ENCODE data around the gene FILIP1L. TPM values are rescaled to one million over a fixed set of nuclear protein-coding genes. Genes with fewer than 3 reads are reported as not detected.
"Not testable (repeated sequence)": the region's sequence is repeated elsewhere in the genome, so short reads cannot be mapped to it uniquely, and the experiment has no call there.

Gene FILIP1L
- total RNA-seq, 2 experiments from 2014 or later: 0.23 to 0.36 TPM

GRCh38 chr3:100103558-100104441 lies 10.5 kb downstream of the FILIP1L start:
- CTCF ChIA-PET: interaction anchor here (0.5 to 1.6 kb wide), 4 partner anchors 8 to 272 kb away, joined by 4 to 7 read pairs (median 4); no protein-coding TSS in a partner anchor
- POLR2A ChIA-PET: no interaction called here

- ChIA-PET CTCF (no interaction called here), POLR2A (no interaction called here)
Measured at GRCh38 chr3:100102757-100103156, 11.5 kb downstream of the FILIP1L start.

GRCh38 chr3:100100425-100100824 lies 13.9 kb downstream of the FILIP1L start:
- ChIA-PET POLR2A (no interaction called here), CTCF (no interaction called here)

- ChIA-PET CTCF (no interaction called here), POLR2A (no interaction called here)
Measured at GRCh38 chr3:100099621-100100020, 14.7 kb downstream of the FILIP1L start.

- POLR2A ChIA-PET: no interaction called here
Measured at GRCh38 chr3:100098784-100099070, 15.6 kb downstream of the FILIP1L start.

GRCh38 chr3:100097919-100098783 lies 16.1 kb downstream of the FILIP1L start:
- CTCF ChIA-PET: interaction anchor here (0.6 to 1.3 kb wide), 2 partner anchors 29 to 494 kb away, joined by 3 to 4 read pairs; no protein-coding TSS in a partner anchor
- POLR2A ChIA-PET: no interaction called here

More at GRCh38 chr3:100098784-100099070, 15.6 kb downstream of the FILIP1L start:
- CTCF ChIA-PET: no interaction called here

GRCh38 chr3:100096866-100097265 lies 17.4 kb downstream of the FILIP1L start:
- ChIA-PET CTCF (no interaction called here), POLR2A (no interaction called here)

GRCh38 chr3:100096286-100096685 lies 18.0 kb downstream of the FILIP1L start:
- CTCF ChIA-PET: interaction anchor here (1.2 kb wide), 1 partner anchor 8 kb away, joined by 4 read pairs; no protein-coding TSS in a partner anchor
- POLR2A ChIA-PET: not testable (repeated sequence)

- CTCF ChIA-PET: no interaction called here
Measured at GRCh38 chr3:100093831-100094230, 20.5 kb downstream of the FILIP1L start.

GRCh38 chr3:100090669-100091005 lies 23.7 kb downstream of the FILIP1L start:
- POLR2A ChIA-PET: no interaction called here
- CTCF ChIA-PET: interaction anchor here (0.6 to 1.2 kb wide), 5 partner anchors 14 to 163 kb away, joined by 3 to 6 read pairs (median 3); no protein-coding TSS in a partner anchor

More at GRCh38 chr3:100093831-100094230, 20.5 kb downstream of the FILIP1L start:
- POLR2A ChIA-PET: no interaction called here

- ChIA-PET CTCF (interaction anchor here (0.6 to 1.2 kb wide), 7 partner anchors 14 to 226 kb away, joined by 3 to 6 read pairs (median 3); no protein-coding TSS in a partner anchor), POLR2A (interaction anchor here (0.7 kb wide), 1 partner anchor 267 kb away, joined by 3 read pairs; no protein-coding TSS in a partner anchor)
Measured at GRCh38 chr3:100089812-100090668, 24.3 kb downstream of the FILIP1L start.

GRCh38 chr3:100088735-100089368 lies 25.4 kb downstream of the FILIP1L start:
- CTCF ChIA-PET: interaction anchor here (1.2 kb wide), 1 partner anchor 42 kb away, joined by 3 read pairs; no protein-coding TSS in a partner anchor

GRCh38 chr3:100087198-100087597 lies 27.1 kb downstream of the FILIP1L start:
- ChIA-PET POLR2A (interaction anchor here (0.7 kb wide), 1 partner anchor 215 kb away, joined by 5 read pairs; no protein-coding TSS in a partner anchor), CTCF (no interaction called here)

More at GRCh38 chr3:100088735-100089368, 25.4 kb downstream of the FILIP1L start:
- POLR2A ChIA-PET: no interaction called here

GRCh38 chr3:100086401-100086800 lies 27.9 kb downstream of the FILIP1L start:
- CTCF ChIA-PET: interaction anchor here (1.5 kb wide), 1 partner anchor 12 kb away, joined by 4 read pairs; no protein-coding TSS in a partner anchor
- POLR2A ChIA-PET: interaction anchor here (0.7 kb wide), 1 partner anchor 215 kb away, joined by 5 read pairs; no protein-coding TSS in a partner anchor

GRCh38 chr3:100084100-100084806 lies 30.0 kb downstream of the FILIP1L start:
- ChIA-PET POLR2A (interaction anchor here (0.6 kb wide), 1 partner anchor 251 kb away, joined by 3 read pairs; no protein-coding TSS in a partner anchor), CTCF (no interaction called here)

- POLR2A ChIA-PET: no interaction called here
- CTCF ChIA-PET: no interaction called here
Measured at GRCh38 chr3:100083209-100083608, 31.1 kb downstream of the FILIP1L start.

- POLR2A ChIA-PET: no interaction called here
- CTCF ChIA-PET: no interaction called here
Measured at GRCh38 chr3:100082714-100083113, 31.6 kb downstream of the FILIP1L start.
